ENCODE results near the gene CYP11A1. TPM values are rescaled to one million over a fixed set of nuclear protein-coding genes. Genes with fewer than 3 reads are reported as not detected.

The CYP11A1 gene
- total and polyA plus RNA-seq, 8 donors = 2.5 to 10.2 (median 4.2) TPM; not detected in 4

- Histone ChIP-seq H3K9me3 (no peaks in the 10 kb centered on the region), H3K27me3 (peaks cover 0 to 15% (median 0%) of the 10 kb centered on the region in 3 donors), H3K4me3 (no peak overlapping the region), H3K27ac (peak overlapping the region in 1 of 5 donors; percentile 49), H3K4me1 (peaks cover 0 to 40% (median 13%) of the 10 kb centered on the region in 4 donors), H3K36me3 (no peaks in the 10 kb centered on the region)
- 87 to 95% (median 93%) methylated on average over 5 of the region's 5 CpGs for WGBS, 5 donors
- TF ChIP-seq CTCF (IDR thresholded peaks at IDR 0.05) (no peak), EP300 (IDR thresholded peaks at IDR 0.05) (no peak), POLR2AphosphoS5 (IDR thresholded peaks at IDR 0.05) (no peak), POLR2A (IDR thresholded peaks at IDR 0.05) (no peak)
- DNase-seq = no peak
- intact Hi-C loops (cut with DNase I; ENCODE audit: low total_unique reads) = no loop called here
These were observed 48.3 kb downstream of the CYP11A1 start for GRCh38 chr15:74319138-74319460.

DNA sequence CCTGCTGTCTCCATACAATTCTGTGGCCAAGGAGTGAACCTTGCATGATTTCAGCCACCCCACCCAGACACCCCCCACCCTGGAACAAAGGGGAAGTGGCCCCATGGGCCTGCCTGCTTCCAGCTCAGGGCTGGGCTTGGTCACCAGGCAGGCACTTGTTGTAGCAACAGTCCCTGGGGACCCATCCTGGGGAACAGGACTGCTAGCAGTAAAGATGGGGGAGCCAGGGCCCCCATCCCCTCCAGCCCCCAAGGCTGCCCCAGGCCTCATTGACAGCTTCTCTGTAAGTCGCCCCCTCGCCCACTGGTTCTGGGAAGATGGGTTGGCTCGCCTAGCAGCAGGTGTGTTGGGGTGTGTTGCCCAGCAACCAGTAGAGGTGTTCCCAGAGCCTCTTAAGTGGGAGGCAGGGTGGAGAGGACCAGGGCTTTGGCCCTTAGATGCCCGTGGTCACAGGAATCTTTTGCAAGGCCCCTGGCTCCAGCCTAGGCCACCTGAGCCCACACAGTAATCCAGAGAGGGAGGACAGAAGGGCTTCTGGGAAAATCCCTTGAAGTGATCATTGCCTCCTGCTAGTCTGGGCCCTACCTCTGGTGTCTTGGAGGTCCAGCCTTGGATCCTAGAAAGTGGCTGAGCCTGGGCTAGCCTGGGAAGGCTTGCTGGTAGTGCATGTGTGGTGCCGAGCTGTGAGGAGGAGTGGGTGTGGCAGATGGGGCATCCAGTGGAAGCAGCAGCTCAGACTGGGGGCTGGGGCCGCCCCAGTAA is 48.9 kb downstream of the CYP11A1 start:
- 68 to 89% (median 74%) methylated on average over 4 to 6 of the region's 6 CpGs for WGBS, 5 donors
- no peaks in the 10 kb centered on the region for H3K36me3 ChIP-seq
- DNase-seq = peak in 1 of 2 donors; percentile 69
- TF ChIP-seq EP300 (IDR thresholded peaks at IDR 0.05) (no peak), POLR2A (IDR thresholded peaks at IDR 0.05) (no peak), POLR2AphosphoS5 (IDR thresholded peaks at IDR 0.05) (no peak), CTCF (IDR thresholded peaks at IDR 0.05) (no peak)
- peak overlapping the region in 4 of 5 donors; percentile 10 to 61 (median 52) for H3K27ac ChIP-seq
- H3K4me1 ChIP-seq = peaks cover 0 to 40% (median 13%) of the 10 kb centered on the region in 4 donors
- H3K4me3 ChIP-seq = no peak overlapping the region
- intact Hi-C loops (cut with DNase I; ENCODE audit: low total_unique reads) = no loop called here
- peaks cover 0 to 20% (median 0%) of the 10 kb centered on the region in 3 donors for H3K27me3 ChIP-seq
- no peaks in the 10 kb centered on the region for H3K9me3 ChIP-seq

- no peaks in the 10 kb centered on the region for H3K9me3 ChIP-seq
- WGBS, 5 donors = 40 to 52% (median 48%) methylated on average over 8 of the region's 8 CpGs
- DNase-seq = peak in 1 of 2 donors; percentile 91
- H3K27ac ChIP-seq = peak overlapping the region in 4 of 5 donors; percentile 10 to 61 (median 54)
- H3K4me3 ChIP-seq = no peak overlapping the region
- no peak for TF ChIP-seq POLR2AphosphoS5 (IDR thresholded peaks at IDR 0.05)
- TF ChIP-seq POLR2A (IDR thresholded peaks at IDR 0.05) = no peak
- TF ChIP-seq EP300 (IDR thresholded peaks at IDR 0.05) = no peak
- no peak for TF ChIP-seq CTCF (IDR thresholded peaks at IDR 0.05)
- intact Hi-C loops (cut with DNase I; ENCODE audit: low total_unique reads) = no loop called here
- peaks cover 0 to 20% (median 0%) of the 10 kb centered on the region in 3 donors for H3K27me3 ChIP-seq
- peaks cover 0 to 40% (median 13%) of the 10 kb centered on the region in 4 donors for H3K4me1 ChIP-seq
- no peaks in the 10 kb centered on the region for H3K36me3 ChIP-seq
These were observed 49.5 kb downstream of the CYP11A1 start for GRCh38 chr15:74317820-74318375.

DNA sequence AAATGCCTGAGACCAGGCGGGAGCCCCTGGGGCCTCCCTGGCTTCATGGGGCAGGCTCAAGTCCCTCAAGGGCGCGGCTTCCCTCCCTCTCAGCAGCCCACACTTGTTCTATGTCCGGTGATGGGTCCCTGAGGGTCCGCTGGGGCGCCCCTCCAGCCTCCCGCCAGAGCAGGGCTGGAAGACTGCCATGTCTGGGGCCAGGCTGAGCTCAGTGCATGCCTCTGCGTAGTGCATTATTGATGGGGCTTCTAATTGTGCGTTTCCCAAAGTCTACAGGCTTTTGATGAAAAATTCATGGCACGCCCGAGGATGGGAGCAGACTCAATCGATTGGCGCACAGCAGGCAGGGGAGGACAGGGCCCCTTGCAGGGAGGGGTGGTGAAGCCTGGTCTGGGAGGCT is 51.3 kb downstream of the CYP11A1 start:
- H3K9me3 ChIP-seq = no peaks in the 10 kb centered on the region
- intact Hi-C loops (cut with DNase I; ENCODE audit: low total_unique reads) = no loop called here
- H3K4me1 ChIP-seq = peaks cover 0 to 40% (median 13%) of the 10 kb centered on the region in 4 donors
- H3K4me3 ChIP-seq = no peak overlapping the region
- TF ChIP-seq POLR2AphosphoS5 (IDR thresholded peaks at IDR 0.05) = no peak
- TF ChIP-seq CTCF (IDR thresholded peaks at IDR 0.05) = no peak
- no peak for TF ChIP-seq POLR2A (IDR thresholded peaks at IDR 0.05)
- TF ChIP-seq EP300 (IDR thresholded peaks at IDR 0.05) = no peak
- H3K36me3 ChIP-seq = no peaks in the 10 kb centered on the region
- H3K27ac ChIP-seq = no peak overlapping the region
- peak in 1 of 2 donors; percentile 71 for DNase-seq
- H3K27me3 ChIP-seq = peaks cover 0 to 20% (median 0%) of the 10 kb centered on the region in 3 donors
- WGBS, 5 donors = 59 to 75% (median 67%) methylated on average over 12 to 13 of the region's 13 CpGs

Measured in stomach (tissue), 9 donors.